MCF 10A (cell line): ENCODE results near the gene ANKHD1. TPM values are rescaled to one million over a fixed set of nuclear protein-coding genes. Genes with fewer than 3 reads are reported as not detected.
A peak's percentile ranks its signal among the peaks of the same experiment; 100 is the strongest.

ENCODE experiments used
- BruUV-seq: library from RNA; stranded (reverse); fragments of 400-500 nt; replicated peaks from 2 replicates; lab custom pipeline; 2021; lab: Mats Ljungman, UMichigan
- CTCF ChIA-PET: fragments of 300-600 bp; sonication (Branson Sonifier 250); formaldehyde crosslinking; extraction: SDS; loops from one replicate; lab custom pipeline; 2021; ENCODE audit warnings: antibody characterized with exemption, inconsistent platforms; lab: Yijun Ruan, JAX
- POLR2A ChIA-PET: fragments of 300-600, 350-650 bp; sonication (Branson Sonifier 250); formaldehyde crosslinking; extraction: SDS; loops from one replicate; lab custom pipeline; 2020; ENCODE audit warnings: antibody characterized with exemption, inconsistent platforms; lab: Yijun Ruan, JAX
- DNase-seq: peaks from one replicate; pipeline ENCODE4 v3.0.0-alpha.2; 2018; ENCODE audit not compliant: unreplicated experiment
- H3K27ac Mint-ChIP-seq: one replicate; pipeline ENCODE4 v1.8.0; 2022; ENCODE audit warnings: mild to moderate bottlenecking, low read depth, mixed read lengths; ENCODE audit not compliant: unreplicated experiment
- H3K27me3 Mint-ChIP-seq: one replicate; pipeline ENCODE4 v1.8.0; 2022; ENCODE audit warnings: mixed read lengths; ENCODE audit not compliant: insufficient read depth, unreplicated experiment
- H3K36me3 Mint-ChIP-seq: one replicate; pipeline ENCODE4 v1.8.0; 2022; ENCODE audit warnings: mild to moderate bottlenecking, moderate library complexity, mixed read lengths; ENCODE audit not compliant: insufficient read depth, unreplicated experiment
- H3K4me1 Mint-ChIP-seq: one replicate; pipeline ENCODE4 v1.8.0; 2022; ENCODE audit warnings: mixed read lengths; ENCODE audit not compliant: insufficient read depth, unreplicated experiment
- H3K4me3 Mint-ChIP-seq: one replicate; pipeline ENCODE4 v1.8.0; 2022; ENCODE audit warnings: mild to moderate bottlenecking, moderate library complexity, mixed read lengths; ENCODE audit not compliant: unreplicated experiment
- H3K9me3 Mint-ChIP-seq: one replicate; pipeline ENCODE4 v1.8.0; 2022; ENCODE audit warnings: mixed read lengths; ENCODE audit not compliant: unreplicated experiment
- CTCF ChIP-seq: fragments of 200-600 bp; IDR thresholded peaks from one replicate; pipeline ENCODE4 v1.8.0; 2022; ENCODE audit warnings: antibody characterized with exemption, mild to moderate bottlenecking; ENCODE audit not compliant: unreplicated experiment
- intact Hi-C: fragments of 100-400 bp; cut with micrococcal nuclease; formaldehyde crosslinking; loops from 2 replicates; pipeline ENCODE4 v1.14.1; 2022
- total RNA-seq: library from RNA; stranded (reverse); gene quantifications from 2 replicates; pipeline ENCODE4 v1.2.3, GENCODE V29; 2022

The ANKHD1 gene
- total RNA-seq, 1 experiment from 2014 or later: 146 TPM

- no peak for DNase-seq
- Mint-ChIP-seq H3K27ac (no peak overlapping the region), H3K27me3 (no peaks in the 10 kb centered on the region), H3K4me1 (peaks cover 27% of the 10 kb centered on the region), H3K9me3 (no peaks in the 10 kb centered on the region), H3K36me3 (peaks cover 87% of the 10 kb centered on the region), H3K4me3 (no peak overlapping the region)
- intact Hi-C loops: loop anchor here (5.0 to 10.0 kb wide), 2 partner anchors 143 to 301 kb away; partner anchors contain the start of gene ANKHD1
- ChIA-PET POLR2A (interaction anchor here (0.6 to 6.1 kb wide), 11 partner anchors 8 to 413 kb away, joined by 3 to 188 read pairs (median 19); partner anchors contain the start of genes ANKHD1, APBB3, IK and NDUFA2), CTCF (interaction anchor here (1.4 kb wide), 1 partner anchor 20 kb away, joined by 5 read pairs; no protein-coding TSS in a partner anchor)
- TF ChIP-seq CTCF: no peak
- BruUV-seq: no TSS peak
Observed at GRCh38 chr5:140545606-140546005, 144.0 kb downstream of the ANKHD1 start.

DNA sequence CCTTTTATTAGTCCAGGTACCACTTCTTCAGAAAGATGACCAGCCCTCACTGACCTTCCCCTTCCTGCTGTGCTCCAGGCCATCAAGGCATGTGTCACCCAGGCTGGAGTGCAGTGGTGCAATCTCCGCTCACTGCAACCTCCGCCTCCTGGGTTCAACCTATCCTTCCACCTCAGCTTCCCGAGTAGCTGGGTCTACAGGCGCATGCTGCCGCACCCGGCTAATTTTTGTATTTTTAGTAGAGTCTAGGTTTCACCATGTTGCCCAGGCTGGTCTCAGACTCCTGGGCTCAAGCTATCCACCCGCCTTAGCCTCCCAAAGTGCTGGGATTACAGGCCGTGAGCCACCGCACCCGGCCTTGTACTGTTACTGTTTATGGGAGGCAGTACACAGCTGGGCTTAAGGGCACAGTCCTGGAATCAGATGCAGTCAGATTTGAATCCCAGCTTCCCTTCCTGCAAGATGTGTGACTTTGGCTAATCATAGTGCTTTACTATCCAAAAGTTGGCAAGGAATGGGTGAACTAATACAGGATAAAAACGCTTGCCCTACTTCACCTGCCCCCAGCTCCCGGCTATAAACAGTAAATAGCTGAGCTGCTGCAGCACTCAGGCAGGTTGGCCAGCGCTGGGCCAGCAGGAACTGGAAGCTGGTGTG, 145.3 kb downstream of the ANKHD1 start:
- no peaks in the 10 kb centered on the region for H3K9me3 Mint-ChIP-seq
- peak overlapping the region; percentile 77 for H3K4me3 Mint-ChIP-seq
- DNase-seq: peak; percentile 80
- TF ChIP-seq CTCF: no peak
- H3K36me3 Mint-ChIP-seq: peaks cover 87% of the 10 kb centered on the region
- H3K4me1 Mint-ChIP-seq: peaks cover 27% of the 10 kb centered on the region
- H3K27me3 Mint-ChIP-seq: no peaks in the 10 kb centered on the region
- peak overlapping the region; percentile 80 for H3K27ac Mint-ChIP-seq
- CTCF ChIA-PET: interaction anchor here (0.5 to 3.3 kb wide), 30 partner anchors 9 to 1423 kb away, joined by 3 to 42 read pairs (median 6); partner anchors contain the start of genes CD14, IK, NDUFA2 and SRA1
- POLR2A ChIA-PET: interaction anchor here (0.7 to 6.1 kb wide), 37 partner anchors 10 to 1423 kb away, joined by 3 to 188 read pairs (median 5); partner anchors contain the start of genes ANKHD1, APBB3, CD14 and HARS1
- intact Hi-C loops: loop anchor here (1.0 to 10.0 kb wide), 4 partner anchors 88 to 302 kb away; partner anchors contain the start of genes ANKHD1 and TMCO6
- BruUV-seq: no TSS peak

DNA sequence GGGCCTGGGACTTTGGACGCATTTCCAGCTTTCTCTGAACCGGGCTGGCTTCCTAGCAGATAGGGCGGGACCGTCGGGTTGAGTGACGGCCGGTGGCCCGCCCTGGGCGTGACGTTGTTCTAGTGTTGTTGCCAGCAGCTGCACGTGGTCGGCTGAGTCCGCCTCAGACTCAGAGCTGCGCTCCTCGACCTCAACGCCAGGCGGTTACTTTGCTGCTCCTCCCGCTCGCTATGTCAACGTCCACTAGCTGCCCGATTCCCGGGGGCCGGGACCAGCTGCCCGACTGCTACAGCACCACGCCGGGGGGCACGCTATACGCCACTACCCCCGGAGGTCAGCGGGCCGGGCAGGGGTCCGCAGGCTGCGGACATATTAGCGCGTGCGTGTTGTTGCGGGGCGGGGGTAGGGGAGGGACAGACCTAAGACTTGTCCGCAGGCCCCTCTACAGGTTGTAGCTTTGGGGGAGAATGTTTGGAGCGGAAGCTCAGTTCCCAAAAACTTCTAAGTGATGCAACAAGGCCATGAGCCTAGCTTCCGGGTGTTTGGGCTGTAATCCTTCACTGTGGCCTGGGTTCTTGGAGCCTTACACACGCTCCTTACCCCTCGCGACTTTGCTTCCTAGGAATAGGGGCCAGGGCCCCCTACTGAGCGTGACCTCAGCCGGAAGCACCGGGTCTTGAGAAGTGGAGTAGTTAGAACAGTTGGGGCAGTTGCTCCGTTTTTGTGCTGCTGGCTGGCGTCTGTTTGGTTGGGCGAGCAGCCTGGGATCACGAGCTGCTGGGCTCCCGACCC, 146.1 kb downstream of the ANKHD1 start, which contains the start of gene EIF4EBP3:
Gene EIF4EBP3 (plus strand): TSS at position 155 of the 792 bp plus-strand sequence. CDS start 76 bp downstream, at position 231.
- H3K4me3 Mint-ChIP-seq: peak within 1 kb of the TSS; percentile 77
- peak; percentile 97 for DNase-seq
- H3K9me3 Mint-ChIP-seq: no peaks in the 10 kb centered on the region
- CTCF ChIA-PET: interaction anchor here (0.5 to 3.3 kb wide), 32 partner anchors 10 to 1422 kb away, joined by 3 to 42 read pairs (median 6); partner anchors contain the start of genes CD14, IK, NDUFA2 and SRA1
- intact Hi-C loops: loop anchor here (1.0 to 10.0 kb wide), 4 partner anchors 88 to 303 kb away; partner anchors contain the start of genes ANKHD1 and TMCO6
- peak; percentile 74 for TF ChIP-seq CTCF
- BruUV-seq: TSS peak; percentile 57
- H3K4me1 Mint-ChIP-seq: peaks cover 27% of the 10 kb centered on the region
- H3K27ac Mint-ChIP-seq: peak within 1 kb of the TSS; percentile 80
- H3K27me3 Mint-ChIP-seq: no peaks in the 10 kb centered on the region
- H3K36me3 Mint-ChIP-seq: peaks cover 87% of the 10 kb centered on the region
- POLR2A ChIA-PET: interaction anchor here (0.7 to 6.1 kb wide), 42 partner anchors 10 to 1422 kb away, joined by 3 to 188 read pairs (median 4); partner anchors contain the start of genes ANKHD1, APBB3, CD14 and HARS1
